Trophoblast cell (in vitro differentiated cells and primary cell): ENCODE measurements around the gene SNAP25.

ENCODE experiments used
- DNase-seq, 2 donors: peaks; one replicate each; pipeline ENCODE4 v3.0.0-alpha.2; 2016
- H2AFZ ChIP-seq: 2 replicates; pipeline ENCODE4 v1.6.1; 2013; ENCODE audit warnings: low read length, moderate library complexity, mild to moderate bottlenecking; ENCODE audit not compliant: insufficient read depth, poor library complexity
- H2AK5ac ChIP-seq: 2 replicates; pipeline ENCODE4 v1.6.1; 2013; ENCODE audit warnings: mild to moderate bottlenecking, low read length
- H2BK120ac ChIP-seq: 2 replicates; pipeline ENCODE4 v1.6.1; 2013; ENCODE audit warnings: low read length, mild to moderate bottlenecking, moderate library complexity; ENCODE audit not compliant: insufficient read depth, poor library complexity
- H2BK12ac ChIP-seq: 2 replicates; pipeline ENCODE4 v1.6.1; 2013; ENCODE audit warnings: mild to moderate bottlenecking, low read length, moderate library complexity
- H2BK5ac ChIP-seq: 2 replicates; pipeline ENCODE4 v1.6.1; 2013; ENCODE audit warnings: low read length, low read depth, moderate library complexity, mild to moderate bottlenecking; ENCODE audit not compliant: poor library complexity
- H3K14ac ChIP-seq: 2 replicates; pipeline ENCODE4 v1.6.1; 2013; ENCODE audit warnings: mild to moderate bottlenecking, low read length
- H3K18ac ChIP-seq: 2 replicates; pipeline ENCODE4 v1.6.1; 2013; ENCODE audit warnings: mild to moderate bottlenecking, low read length
- H3K23ac ChIP-seq: 2 replicates; pipeline ENCODE4 v1.6.1; 2013; ENCODE audit warnings: low read length
- H3K27ac ChIP-seq: 2 replicates; pipeline ENCODE4 v1.5.1; 2013; ENCODE audit warnings: low read depth, mild to moderate bottlenecking, inconsistent platforms, low read length, moderate library complexity
- H3K27me3 ChIP-seq: 2 replicates; pipeline ENCODE4 v1.6.1; 2013; ENCODE audit warnings: inconsistent platforms, mild to moderate bottlenecking, low read length, moderate library complexity; ENCODE audit not compliant: insufficient read depth
- H3K36me3 ChIP-seq, 2 experiments: 1 replicate in 1 of 2; 2 replicates in 1 of 2; pipeline ENCODE4 v1.6.1; 2013; ENCODE audit warnings: low read length in 2 of 2, mild to moderate bottlenecking in 2 of 2, moderate library complexity in 1 of 2; ENCODE audit not compliant: insufficient read depth in 2 of 2, control insufficient read depth in 1 of 2
- H3K4ac ChIP-seq: 2 replicates; pipeline ENCODE4 v1.6.1; 2013; ENCODE audit warnings: low read depth, mild to moderate bottlenecking, low read length, moderate library complexity
- H3K4me1 ChIP-seq, 2 experiments: 1 replicate in 1 of 2; 2 replicates in 1 of 2; pipeline ENCODE4 v1.6.1; 2013; ENCODE audit warnings: low read length in 2 of 2, mild to moderate bottlenecking in 2 of 2, moderate library complexity in 1 of 2; ENCODE audit not compliant: insufficient read depth in 2 of 2, control insufficient read depth in 1 of 2
- H3K4me2 ChIP-seq: 2 replicates; pipeline ENCODE4 v1.6.1; 2013; ENCODE audit warnings: inconsistent platforms, mild to moderate bottlenecking, low read length, moderate library complexity
- H3K4me3 ChIP-seq: 2 replicates; pipeline ENCODE4 v1.5.1; 2013; ENCODE audit warnings: mild to moderate bottlenecking, low read depth, low read length, inconsistent platforms
- H3K79me1 ChIP-seq: one replicate; pipeline ENCODE4 v1.6.1; 2013; ENCODE audit warnings: low read length
- H3K79me2 ChIP-seq: 2 replicates; pipeline ENCODE4 v1.6.1; 2013; ENCODE audit warnings: low read length, mild to moderate bottlenecking; ENCODE audit not compliant: control insufficient read depth, insufficient read depth, poor library complexity
- H3K9ac ChIP-seq: 2 replicates; pipeline ENCODE4 v1.6.1; 2013; ENCODE audit warnings: mild to moderate bottlenecking, low read length
- H3K9me3 ChIP-seq: 2 replicates; pipeline ENCODE4 v1.6.1; 2013; ENCODE audit warnings: low read depth, mild to moderate bottlenecking, control low read depth, inconsistent platforms, low read length; ENCODE audit not compliant: insufficient read depth
- H4K12ac ChIP-seq: 2 replicates; pipeline ENCODE4 v1.6.1; 2013; ENCODE audit warnings: low read depth, mild to moderate bottlenecking, low read length, moderate library complexity
- H4K8ac ChIP-seq: 2 replicates; pipeline ENCODE4 v1.6.1; 2013; ENCODE audit warnings: low read depth, mild to moderate bottlenecking, low read length, moderate library complexity
- H4K91ac ChIP-seq: one replicate; pipeline ENCODE4 v1.6.1; 2013; ENCODE audit warnings: low read depth, mild to moderate bottlenecking, low read length, moderate library complexity
- WGBS: extraction: QIAGEN DNeasy Blood & Tissue Kit; methylation state at CpG from one replicate; pipeline ENCODE4 v1.1.7; 2013; ENCODE audit warnings: missing lambda C conversion rate; ENCODE audit not compliant: insufficient read length, insufficient coverage; ENCODE audit errors: extremely low coverage; 5-methylcytosine and 5-hydroxymethylcytosine counted together

Gene SNAP25

DNA sequence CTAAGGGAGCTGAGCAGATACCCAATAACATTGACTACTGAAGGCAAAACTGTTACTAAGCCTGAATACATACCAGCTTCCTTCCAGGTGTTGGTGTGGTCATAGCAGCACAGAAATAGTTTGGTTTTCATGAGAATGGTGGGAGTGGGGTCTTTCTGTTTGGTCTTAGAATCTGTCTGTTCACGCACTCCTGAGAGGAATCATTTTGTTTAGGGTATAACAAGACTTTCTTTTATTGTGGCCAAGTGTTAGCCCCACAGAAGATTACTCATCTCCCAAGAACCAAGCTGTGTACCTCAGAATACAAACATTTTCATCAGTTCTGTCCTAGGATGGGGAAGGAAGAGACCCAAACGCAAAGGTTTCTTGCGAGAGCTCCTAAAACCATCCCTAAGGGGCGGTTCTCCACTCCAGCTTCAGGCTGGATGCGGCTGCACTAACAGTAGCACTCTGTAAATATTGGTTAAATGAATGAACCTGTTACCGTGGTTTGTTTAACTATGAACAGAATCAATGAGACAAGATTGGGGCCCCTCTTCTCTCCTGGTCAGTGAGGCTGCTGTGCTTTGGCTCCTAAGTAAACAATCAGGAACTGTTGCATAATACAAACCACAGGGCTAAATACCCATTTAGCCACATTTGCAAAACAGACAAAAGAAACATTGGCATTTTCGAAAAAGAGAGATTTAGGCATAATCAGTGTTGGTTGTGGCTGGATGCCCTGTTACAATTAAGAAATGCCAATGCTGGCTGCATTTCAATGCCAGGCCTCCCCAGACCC, 44.9 kb downstream of the SNAP25 start:
- H3K4me3 ChIP-seq = no peak overlapping the region
- no peak overlapping the region for H3K14ac ChIP-seq
- H3K36me3 ChIP-seq = no peaks in the 10 kb centered on the region
- H3K4ac ChIP-seq = no peak overlapping the region
- H2BK120ac ChIP-seq = no peak overlapping the region
- no peak overlapping the region for H2BK12ac ChIP-seq
- no peaks in the 10 kb centered on the region for H3K79me2 ChIP-seq
- no peak for DNase-seq
- no peak overlapping the region for H3K4me2 ChIP-seq
- no peak overlapping the region for H4K12ac ChIP-seq
- no peak overlapping the region for H3K18ac ChIP-seq
- H4K8ac ChIP-seq = no peak overlapping the region
- no CpG with 5 or more reads among the region's 7 CpGs for WGBS
- H3K23ac ChIP-seq = no peak overlapping the region
- no peaks in the 10 kb centered on the region for H3K27me3 ChIP-seq
- no peak overlapping the region for H3K27ac ChIP-seq
- H4K91ac ChIP-seq = no peak overlapping the region
- no peaks in the 10 kb centered on the region for H3K4me1 ChIP-seq
- H3K79me1 ChIP-seq = no peaks in the 10 kb centered on the region
- no peak overlapping the region for H2AK5ac ChIP-seq
- no peak overlapping the region for H2BK5ac ChIP-seq
- no peak overlapping the region for H2AFZ ChIP-seq
- no peaks in the 10 kb centered on the region for H3K9me3 ChIP-seq
- no peak overlapping the region for H3K9ac ChIP-seq

DNA sequence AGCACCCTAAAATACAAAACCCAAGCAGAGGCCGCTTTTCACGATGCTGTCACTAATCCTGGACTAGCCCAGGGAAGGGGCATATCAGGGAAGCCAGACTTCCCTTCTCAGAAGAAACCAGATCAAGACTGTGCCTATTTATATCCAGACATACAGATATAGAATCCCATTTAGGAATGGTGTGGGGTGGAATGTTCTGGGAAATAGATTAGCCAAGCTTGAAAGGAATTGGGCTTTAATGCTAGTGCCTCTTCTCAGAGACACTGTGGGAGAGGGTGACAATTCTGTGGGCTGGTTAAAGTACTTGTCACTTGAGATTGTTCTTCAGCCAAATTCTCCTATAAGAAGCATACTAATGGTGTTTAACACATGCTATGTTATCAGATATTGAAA, 45.5 kb downstream of the SNAP25 start:
- H2AFZ ChIP-seq = no peak overlapping the region
- H3K9me3 ChIP-seq = no peaks in the 10 kb centered on the region
- H4K8ac ChIP-seq = no peak overlapping the region
- no peak overlapping the region for H2BK120ac ChIP-seq
- H4K91ac ChIP-seq = no peak overlapping the region
- H3K4me3 ChIP-seq = no peak overlapping the region
- H2BK12ac ChIP-seq = no peak overlapping the region
- H4K12ac ChIP-seq = no peak overlapping the region
- H3K14ac ChIP-seq = no peak overlapping the region
- H3K27ac ChIP-seq = no peak overlapping the region
- no peaks in the 10 kb centered on the region for H3K79me1 ChIP-seq
- no peak overlapping the region for H3K18ac ChIP-seq
- no peaks in the 10 kb centered on the region for H3K4me1 ChIP-seq
- H3K27me3 ChIP-seq = no peaks in the 10 kb centered on the region
- no peak overlapping the region for H2AK5ac ChIP-seq
- H3K79me2 ChIP-seq = no peaks in the 10 kb centered on the region
- no peak overlapping the region for H3K4me2 ChIP-seq
- no peak overlapping the region for H3K9ac ChIP-seq
- no peak overlapping the region for H2BK5ac ChIP-seq
- WGBS = no CpG with 5 or more reads among the region's 2 CpGs
- H3K36me3 ChIP-seq = no peaks in the 10 kb centered on the region
- no peak overlapping the region for H3K4ac ChIP-seq
- H3K23ac ChIP-seq = no peak overlapping the region
- DNase-seq = no peak

DNA sequence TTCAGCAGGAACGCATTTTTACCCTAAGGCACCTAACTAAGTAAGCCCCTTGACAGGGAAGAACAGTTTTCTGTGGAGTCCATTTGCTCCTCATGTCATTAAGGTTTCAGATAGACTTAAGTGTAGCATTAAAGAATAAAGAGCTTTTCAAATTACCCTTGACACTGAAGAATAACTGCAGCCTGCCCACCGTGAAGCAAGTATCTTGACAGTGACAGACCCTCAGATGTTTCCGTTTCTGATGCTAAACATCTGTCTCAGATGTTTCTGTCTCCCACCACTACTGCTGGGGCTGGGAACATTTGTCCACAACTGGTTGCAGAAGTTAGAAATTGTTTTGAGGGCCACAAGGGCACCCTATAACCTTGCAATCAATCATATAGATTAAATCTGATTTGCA, 50.0 kb downstream of the SNAP25 start:
- H2BK12ac ChIP-seq = no peak overlapping the region
- H2AK5ac ChIP-seq = no peak overlapping the region
- H4K12ac ChIP-seq = no peak overlapping the region
- H3K4me1 ChIP-seq = no peaks in the 10 kb centered on the region
- no peaks in the 10 kb centered on the region for H3K79me2 ChIP-seq
- H3K18ac ChIP-seq = no peak overlapping the region
- no peaks in the 10 kb centered on the region for H3K27me3 ChIP-seq
- no peak overlapping the region for H2AFZ ChIP-seq
- no peak overlapping the region for H4K91ac ChIP-seq
- H3K14ac ChIP-seq = no peak overlapping the region
- no peak overlapping the region for H4K8ac ChIP-seq
- WGBS = no CpG with 5 or more reads among the region's 3 CpGs
- H3K4me3 ChIP-seq = no peak overlapping the region
- no peak overlapping the region for H2BK5ac ChIP-seq
- no peak for DNase-seq
- H3K9ac ChIP-seq = no peak overlapping the region
- H3K36me3 ChIP-seq = no peaks in the 10 kb centered on the region
- no peaks in the 10 kb centered on the region for H3K79me1 ChIP-seq
- no peak overlapping the region for H3K27ac ChIP-seq
- H3K4ac ChIP-seq = no peak overlapping the region
- no peaks in the 10 kb centered on the region for H3K9me3 ChIP-seq
- no peak overlapping the region for H3K4me2 ChIP-seq
- no peak overlapping the region for H2BK120ac ChIP-seq
- H3K23ac ChIP-seq = no peak overlapping the region

DNA sequence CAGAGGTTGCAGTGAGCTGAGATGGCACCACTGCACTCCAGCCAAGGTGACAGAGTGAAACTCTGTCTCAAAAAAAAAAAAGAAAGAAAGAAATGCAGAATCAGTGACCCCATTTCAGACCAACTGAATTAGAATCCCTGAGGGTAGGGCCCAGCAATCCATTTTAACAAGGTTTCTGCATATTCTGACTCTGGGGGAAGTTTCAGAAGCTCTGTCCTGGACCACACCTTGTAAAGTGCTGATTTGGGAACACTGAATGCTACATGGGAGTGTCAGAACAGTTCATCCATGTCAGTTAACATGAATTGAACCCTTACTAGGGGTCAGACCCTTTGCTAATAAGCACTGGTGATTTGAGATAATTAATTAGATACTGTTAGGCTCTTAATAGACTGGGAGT, 52.0 kb downstream of the SNAP25 start:
- no peaks in the 10 kb centered on the region for H3K9me3 ChIP-seq
- no peaks in the 10 kb centered on the region for H3K36me3 ChIP-seq
- H3K79me2 ChIP-seq = no peaks in the 10 kb centered on the region
- H4K12ac ChIP-seq = no peak overlapping the region
- no peak overlapping the region for H2AK5ac ChIP-seq
- H2BK5ac ChIP-seq = no peak overlapping the region
- no peak overlapping the region for H3K4ac ChIP-seq
- H3K14ac ChIP-seq = no peak overlapping the region
- no peak for DNase-seq
- no peak overlapping the region for H2BK120ac ChIP-seq
- H3K4me2 ChIP-seq = no peak overlapping the region
- no peaks in the 10 kb centered on the region for H3K4me1 ChIP-seq
- no peak overlapping the region for H3K9ac ChIP-seq
- H3K4me3 ChIP-seq = no peak overlapping the region
- no peak overlapping the region for H3K18ac ChIP-seq
- no peak overlapping the region for H3K27ac ChIP-seq
- H4K8ac ChIP-seq = no peak overlapping the region
- H2BK12ac ChIP-seq = no peak overlapping the region
- H3K23ac ChIP-seq = no peak overlapping the region
- H3K79me1 ChIP-seq = no peaks in the 10 kb centered on the region
- no peak overlapping the region for H2AFZ ChIP-seq
- H3K27me3 ChIP-seq = no peaks in the 10 kb centered on the region
- no peak overlapping the region for H4K91ac ChIP-seq
